AG10803 (cell line): ENCODE measurements around the gene NFATC2.

Experiments used
- DNase-seq: peaks from one replicate; pipeline ENCODE4 v3.0.0; 2010; ENCODE audit warnings: low read depth
- H3K4me3 ChIP-seq: 2 replicates; pipeline ENCODE4 v1.5.1; 2011; ENCODE audit warnings: mild to moderate bottlenecking, low read length, control low read depth
- TF ChIP-seq, protein P1 (sequence below): conservative IDR thresholded peaks from 2 replicates; pipeline ENCODE4 v1.5.1; 2011; ENCODE audit warnings: mild to moderate bottlenecking, low read length, control low read depth, inconsistent platforms

Gene NFATC2

DNA sequence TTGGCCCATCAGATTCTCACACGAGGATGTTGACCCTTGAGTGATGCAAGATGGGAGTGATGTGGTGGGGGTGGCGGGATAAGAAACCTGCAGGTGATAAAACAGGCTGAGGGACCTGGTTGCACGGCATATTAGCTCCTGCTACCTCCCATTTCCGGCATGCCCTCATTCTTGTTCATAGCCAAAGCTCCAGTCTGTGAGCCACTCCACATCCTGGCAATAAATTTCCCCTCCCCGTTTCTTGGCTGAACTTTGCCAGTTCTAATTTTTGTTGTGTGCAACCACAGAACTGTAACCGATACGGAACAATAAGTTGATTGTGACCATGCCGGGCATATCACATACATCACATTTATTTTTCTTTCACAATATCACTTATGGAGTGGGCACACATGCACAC is 41.6 kb upstream of the NFATC2 start:
- TF ChIP-seq, protein P1, sequence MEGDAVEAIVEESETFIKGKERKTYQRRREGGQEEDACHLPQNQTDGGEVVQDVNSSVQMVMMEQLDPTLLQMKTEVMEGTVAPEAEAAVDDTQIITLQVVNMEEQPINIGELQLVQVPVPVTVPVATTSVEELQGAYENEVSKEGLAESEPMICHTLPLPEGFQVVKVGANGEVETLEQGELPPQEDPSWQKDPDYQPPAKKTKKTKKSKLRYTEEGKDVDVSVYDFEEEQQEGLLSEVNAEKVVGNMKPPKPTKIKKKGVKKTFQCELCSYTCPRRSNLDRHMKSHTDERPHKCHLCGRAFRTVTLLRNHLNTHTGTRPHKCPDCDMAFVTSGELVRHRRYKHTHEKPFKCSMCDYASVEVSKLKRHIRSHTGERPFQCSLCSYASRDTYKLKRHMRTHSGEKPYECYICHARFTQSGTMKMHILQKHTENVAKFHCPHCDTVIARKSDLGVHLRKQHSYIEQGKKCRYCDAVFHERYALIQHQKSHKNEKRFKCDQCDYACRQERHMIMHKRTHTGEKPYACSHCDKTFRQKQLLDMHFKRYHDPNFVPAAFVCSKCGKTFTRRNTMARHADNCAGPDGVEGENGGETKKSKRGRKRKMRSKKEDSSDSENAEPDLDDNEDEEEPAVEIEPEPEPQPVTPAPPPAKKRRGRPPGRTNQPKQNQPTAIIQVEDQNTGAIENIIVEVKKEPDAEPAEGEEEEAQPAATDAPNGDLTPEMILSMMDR, result no peak
- no peak overlapping the region for H3K4me3 ChIP-seq
- DNase-seq, result no peak

GRCh38 chr20:51583499-51583898 is 41.0 kb upstream of the NFATC2 start:
- DNase-seq, result no peak
- H3K4me3 ChIP-seq, result no peak overlapping the region
- TF ChIP-seq, protein P1, result no peak

DNA sequence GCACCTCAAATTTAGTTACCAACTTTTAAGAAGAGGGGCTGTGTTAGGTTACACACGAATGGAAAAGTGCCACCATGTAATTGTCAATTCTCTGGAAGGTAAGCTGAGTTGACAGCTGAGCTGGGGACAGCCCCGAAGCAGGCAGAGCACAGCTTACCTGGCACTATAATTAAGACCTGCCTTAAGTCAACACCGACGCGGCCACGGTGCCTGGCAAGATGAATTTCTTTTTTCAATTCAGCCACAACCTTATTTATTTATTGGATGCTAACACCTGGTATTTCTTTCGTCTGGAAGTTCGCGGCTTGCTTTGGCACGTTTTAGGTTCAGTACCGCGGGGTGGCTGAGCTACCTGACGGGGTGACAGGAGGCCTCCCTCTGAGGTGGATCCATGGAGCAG is 40.6 kb upstream of the NFATC2 start:
- no peak for DNase-seq
- no peak overlapping the region for H3K4me3 ChIP-seq
- TF ChIP-seq, protein P1, result no peak

DNA sequence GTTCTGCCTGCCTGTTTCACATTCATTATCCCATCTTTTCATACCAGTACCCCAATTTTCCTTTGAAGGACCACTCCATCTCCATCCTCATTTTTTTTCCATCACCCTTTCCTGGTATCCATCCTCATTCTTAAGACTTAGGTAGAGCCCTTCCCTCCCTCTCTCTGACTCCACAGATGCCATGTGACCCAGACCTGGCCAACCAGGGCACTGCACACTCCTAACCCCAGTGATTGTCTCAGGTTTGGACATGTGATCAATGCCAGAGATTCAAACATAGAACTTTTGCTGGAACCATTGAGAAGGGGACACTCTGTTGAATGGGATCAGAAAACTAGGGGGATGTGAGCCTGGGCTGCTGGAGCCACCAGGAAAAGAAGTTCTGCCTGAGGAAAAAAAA is 39.1 kb upstream of the NFATC2 start:
- DNase-seq, result no peak
- H3K4me3 ChIP-seq, result no peak overlapping the region
- TF ChIP-seq, protein P1, result no peak

DNA sequence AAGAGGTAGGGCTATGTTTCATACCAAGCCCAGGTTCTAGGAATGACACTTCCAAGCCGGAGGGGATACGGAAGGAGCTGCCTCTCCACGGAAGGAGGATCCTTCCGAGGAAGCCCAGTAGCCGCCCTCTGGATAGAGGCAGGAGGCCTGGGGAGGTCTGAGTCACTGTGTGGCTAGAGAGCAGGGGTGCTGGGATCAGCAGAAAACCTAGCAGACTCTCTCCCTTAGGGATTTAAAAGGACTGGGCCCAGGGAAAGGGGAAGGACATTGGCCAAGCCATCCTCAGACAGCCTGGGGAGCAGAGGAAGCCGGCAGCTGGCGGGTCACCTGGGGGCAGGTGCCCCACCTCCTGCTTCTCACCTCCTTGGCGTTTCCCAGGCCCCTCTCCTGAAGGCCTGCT is 36.6 kb upstream of the NFATC2 start:
- DNase-seq, result peak; percentile 53
- no peak overlapping the region for H3K4me3 ChIP-seq
- TF ChIP-seq, protein P1, result no peak

GRCh38 chr20:51578145-51578459 is 35.6 kb upstream of the NFATC2 start:
- no peak for DNase-seq
- TF ChIP-seq, protein P1, result no peak
- no peak overlapping the region for H3K4me3 ChIP-seq

GRCh38 chr20:51577432-51578144 is 35.1 kb upstream of the NFATC2 start:
- no peak for DNase-seq
- TF ChIP-seq, protein P1, result no peak
- H3K4me3 ChIP-seq, result no peak overlapping the region
